Common myeloid progenitor, CD34-positive (primary cell): ENCODE results near the gene CALCOCO1.

ENCODE experiments used
- CTCF ChIA-PET: fragments of 350-600 bp; sonication (Branson Sonifier 250); formaldehyde crosslinking; loops from one replicate; lab custom pipeline; 2021; ENCODE audit warnings: antibody characterized with exemption; lab: Charles Lee
- POLR2A ChIA-PET: fragments of 350-600 bp; sonication (Branson Sonifier 250); formaldehyde crosslinking; loops from one replicate; lab custom pipeline; 2021; ENCODE audit warnings: antibody characterized with exemption; lab: Charles Lee
- DNase-seq, 3 donors: peaks; one replicate each; pipeline versions ENCODE4 v3.0.0 to v3.0.0-alpha.2; 2013
- H3K27ac ChIP-seq, 2 experiments: 1 replicate in 1 of 2; 2 replicates in 1 of 2; pipeline ENCODE4 v1.7.0; 2013; ENCODE audit warnings: inconsistent platforms in 2 of 2, low read length in 2 of 2, mild to moderate bottlenecking in 2 of 2, low read depth in 1 of 2, moderate library complexity in 1 of 2; ENCODE audit not compliant: severe bottlenecking in 2 of 2, insufficient read depth in 1 of 2, poor library complexity in 1 of 2
- H3K27me3 ChIP-seq, 5 experiments: replicated peaks in 2 of 5; 1 replicate in 3 of 5; 2 replicates in 2 of 5; pipeline versions ENCODE4 v1.6.1 to v1.7.0; 2013; ENCODE audit warnings: low read length in 4 of 5, mild to moderate bottlenecking in 2 of 5, moderate library complexity in 2 of 5, inconsistent platforms in 1 of 5; ENCODE audit not compliant: insufficient read depth in 5 of 5, control insufficient read depth in 4 of 5
- H3K36me3 ChIP-seq, 4 experiments: 1 replicate in 2 of 4; 2 replicates in 2 of 4; pipeline versions ENCODE4 v1.6.1 to v1.7.0; 2013; ENCODE audit warnings: low read length in 3 of 4, control low read depth in 1 of 4, mild to moderate bottlenecking in 1 of 4; ENCODE audit not compliant: control insufficient read depth in 4 of 4, insufficient read depth in 4 of 4
- H3K4me1 ChIP-seq, 4 experiments: 1 replicate in 3 of 4; 2 replicates in 1 of 4; pipeline versions ENCODE4 v1.6.1 to v1.7.1; 2013; ENCODE audit warnings: low read length in 3 of 4, mild to moderate bottlenecking in 3 of 4, control low read depth in 1 of 4, inconsistent platforms in 1 of 4, moderate library complexity in 1 of 4; ENCODE audit not compliant: control insufficient read depth in 4 of 4, insufficient read depth in 4 of 4; ENCODE audit errors: control extremely low read depth in 1 of 4
- H3K4me3 ChIP-seq, 7 experiments: 1 replicate in 4 of 7; 2 replicates in 3 of 7; pipeline versions ENCODE4 v1.5.1 to v1.7.0; 2013; ENCODE audit warnings: mild to moderate bottlenecking in 7 of 7, low read length in 6 of 7, moderate library complexity in 6 of 7, inconsistent platforms in 2 of 7, low read depth in 2 of 7, control low read depth in 1 of 7; ENCODE audit not compliant: insufficient read depth in 4 of 7, control insufficient read depth in 1 of 7; ENCODE audit errors: extremely low read depth in 1 of 7
- H3K9me3 ChIP-seq, 5 experiments: 1 replicate in 4 of 5; 2 replicates in 1 of 5; pipeline versions ENCODE4 v1.6.1 to v1.7.1; 2013; ENCODE audit warnings: low read length in 4 of 5, mild to moderate bottlenecking in 2 of 5, inconsistent platforms in 1 of 5, low read depth in 1 of 5, moderate library complexity in 1 of 5; ENCODE audit not compliant: control insufficient read depth in 4 of 5, insufficient read depth in 2 of 5; ENCODE audit errors: control extremely low read depth in 1 of 5
- WGBS: methylation state at CpG from one replicate; pipeline ENCODE4 v1.1.5; 2013; ENCODE audit not compliant: insufficient coverage; 5-methylcytosine and 5-hydroxymethylcytosine counted together

Gene CALCOCO1

DNA sequence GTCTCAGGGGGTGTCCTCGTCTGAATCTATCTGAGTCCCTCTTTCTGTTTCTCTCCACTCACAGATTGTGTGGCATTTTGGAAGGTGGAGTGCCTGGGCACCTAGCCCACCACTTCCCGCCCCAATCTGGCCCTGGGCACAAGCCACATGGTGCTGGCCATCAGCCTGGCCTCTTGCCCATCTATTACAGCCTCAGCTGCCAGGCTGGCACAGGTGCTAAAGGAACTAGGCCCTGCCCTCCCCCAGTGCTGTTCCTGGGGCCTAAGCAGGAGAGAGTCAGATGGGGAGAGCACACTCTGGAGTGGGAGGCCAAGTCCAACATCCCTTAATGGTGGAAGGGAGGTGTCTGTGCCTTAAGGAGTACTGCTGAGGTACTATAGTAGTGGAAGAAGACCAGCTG is 8.3 kb upstream of the CALCOCO1 start:
- no peaks in the 10 kb centered on the region for H3K9me3 ChIP-seq
- no peak for DNase-seq
- CTCF ChIA-PET: interaction anchor here (1.0 to 10.2 kb wide), 5 partner anchors 9 to 60 kb away, joined by 3 to 148 read pairs (median 4); partner anchors contain the start of gene ATP5MC2

GRCh38 chr12:53734425-53734824 is 7.2 kb upstream of the CALCOCO1 start:
- CTCF ChIA-PET: interaction anchor here (1.0 to 10.2 kb wide), 3 partner anchors 10 to 59 kb away, joined by 4 to 148 read pairs (median 5); partner anchors contain the start of gene ATP5MC2
- Histone ChIP-seq H3K27ac (no peak overlapping the region), H3K36me3 (no peaks in the 10 kb centered on the region), H3K9me3 (no peaks in the 10 kb centered on the region), H3K27me3 (peaks cover 0 to 62% (median 20%) of the 10 kb centered on the region in 5 experiments), H3K4me3 (no peak overlapping the region), H3K4me1 (peaks cover 0 to 22% (median 10%) of the 10 kb centered on the region in 4 experiments)
- WGBS: no CpG with 5 or more reads among the region's 9 CpGs
- no peak for DNase-seq
- POLR2A ChIA-PET: interaction anchor here (0.6 kb wide), 1 partner anchor 11 kb away, joined by 3 read pairs; no protein-coding TSS in a partner anchor

More for the DNA sequence above, 8.3 kb upstream of the CALCOCO1 start:
- H3K4me3 ChIP-seq: no peak overlapping the region
- no peak overlapping the region for H3K27ac ChIP-seq
- POLR2A ChIA-PET: no interaction called here
- peaks cover 6 to 73% (median 28%) of the 10 kb centered on the region in 5 experiments for H3K27me3 ChIP-seq
- WGBS: 80% methylated on average over 1 of the region's 2 CpGs
- no peaks in the 10 kb centered on the region for H3K36me3 ChIP-seq
- H3K4me1 ChIP-seq: peaks cover 0 to 28% (median 13%) of the 10 kb centered on the region in 4 experiments

- WGBS: 2% methylated on average over 5 of the region's 5 CpGs
- peak in 2 of 3 donors; percentile 44 to 55 for DNase-seq
- CTCF ChIA-PET: interaction anchor here (0.8 to 10.2 kb wide), 4 partner anchors 11 to 35 kb away, joined by 3 to 148 read pairs (median 6); no protein-coding TSS in a partner anchor
- Histone ChIP-seq H3K27ac (no peak overlapping the region), H3K9me3 (no peaks in the 10 kb centered on the region), H3K36me3 (no peaks in the 10 kb centered on the region), H3K4me3 (no peak overlapping the region), H3K4me1 (peaks cover 0 to 16% (median 7%) of the 10 kb centered on the region in 4 experiments), H3K27me3 (peaks cover 0 to 56% (median 13%) of the 10 kb centered on the region in 5 experiments)
- POLR2A ChIA-PET: interaction anchor here (0.6 kb wide), 1 partner anchor 10 kb away, joined by 3 read pairs; no protein-coding TSS in a partner anchor
Observed at GRCh38 chr12:53733807-53734200, 6.6 kb upstream of the CALCOCO1 start.

DNA sequence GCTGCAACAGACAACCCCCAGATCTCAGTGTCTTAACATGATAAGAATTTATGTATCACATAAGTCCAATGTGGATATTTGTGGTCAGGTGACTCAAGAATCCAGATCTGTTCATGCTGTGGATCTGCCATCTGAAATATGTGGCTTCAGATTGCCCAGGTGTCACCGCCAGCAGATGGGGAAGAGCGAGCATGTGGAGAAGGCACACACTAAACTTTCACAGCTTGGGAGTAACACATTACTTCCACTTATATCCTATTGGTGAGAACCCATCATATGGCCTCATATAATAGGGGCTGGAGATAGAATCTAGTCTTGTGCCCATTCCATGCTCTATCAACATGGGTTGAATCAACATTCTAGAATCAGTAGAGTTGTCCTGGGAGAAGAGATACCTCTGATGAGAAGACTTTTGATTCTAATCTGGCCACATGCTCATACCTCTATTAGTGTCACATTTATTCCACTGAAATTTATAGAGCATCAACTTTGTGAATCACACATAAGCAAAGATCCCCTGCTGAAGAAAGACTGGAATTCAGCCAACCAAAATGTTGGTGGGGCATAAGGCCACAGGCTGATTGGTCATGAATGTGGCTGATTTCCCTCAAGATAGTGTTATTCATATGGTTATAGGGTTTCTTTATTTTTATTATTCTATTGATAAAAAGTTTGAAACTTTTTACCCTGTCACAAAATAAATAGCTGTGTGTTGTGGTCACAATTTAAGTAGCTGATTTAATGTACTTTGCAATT is 6.0 kb upstream of the CALCOCO1 start:
- Histone ChIP-seq H3K27ac (no peak overlapping the region), H3K4me1 (peaks cover 0 to 10% (median 5%) of the 10 kb centered on the region in 4 experiments), H3K4me3 (no peak overlapping the region), H3K9me3 (no peaks in the 10 kb centered on the region), H3K36me3 (no peaks in the 10 kb centered on the region), H3K27me3 (peaks cover 0 to 50% (median 12%) of the 10 kb centered on the region in 5 experiments)
- ChIA-PET CTCF (interaction anchor here (0.8 to 10.2 kb wide), 4 partner anchors 11 to 34 kb away, joined by 3 to 148 read pairs (median 6); no protein-coding TSS in a partner anchor), POLR2A (no interaction called here)
- WGBS: no CpG with 5 or more reads among the region's 2 CpGs
- DNase-seq: no peak

DNA sequence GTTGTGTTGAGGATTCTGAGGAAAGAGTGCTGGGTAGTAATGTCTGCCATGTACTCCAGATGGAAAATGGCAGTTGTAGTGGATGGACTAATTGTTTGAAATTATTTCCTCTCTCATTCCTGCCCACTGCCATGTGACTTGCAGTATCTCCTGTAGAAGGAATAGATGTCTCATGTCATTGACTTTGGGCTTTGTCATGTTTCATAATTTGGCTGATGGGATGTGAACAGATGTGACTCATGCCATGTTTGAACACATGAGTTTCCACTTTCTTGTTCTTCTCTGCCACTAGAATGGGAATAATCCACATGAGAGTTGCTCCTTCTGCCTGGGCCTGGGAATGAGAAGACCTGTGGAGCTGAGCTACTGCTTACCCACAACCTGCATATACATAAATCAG is 2.4 kb upstream of the CALCOCO1 start:
- no peaks in the 10 kb centered on the region for H3K9me3 ChIP-seq
- no peak overlapping the region for H3K4me3 ChIP-seq
- DNase-seq: no peak
- POLR2A ChIA-PET: no interaction called here
- H3K4me1 ChIP-seq: peaks cover 6 to 26% (median 17%) of the 10 kb centered on the region in 4 experiments
- peaks cover 0 to 6% (median 2%) of the 10 kb centered on the region in 4 experiments for H3K36me3 ChIP-seq
- H3K27ac ChIP-seq: no peak overlapping the region
- peaks cover 0 to 15% (median 3%) of the 10 kb centered on the region in 5 experiments for H3K27me3 ChIP-seq
- CTCF ChIA-PET: interaction anchor here (1.4 to 10.2 kb wide), 4 partner anchors 12 to 31 kb away, joined by 4 to 148 read pairs (median 4); no protein-coding TSS in a partner anchor

GRCh38 chr12:53728206-53728605 is 954 bp upstream of the CALCOCO1 start:
- Histone ChIP-seq H3K36me3 (peaks cover 4 to 20% (median 9%) of the 10 kb centered on the region in 4 experiments), H3K27me3 (peaks cover 0 to 12% (median 3%) of the 10 kb centered on the region in 5 experiments), H3K4me3 (peak overlapping the region in 4 of 7 experiments; percentile 86 to 99 (median 88)), H3K9me3 (no peaks in the 10 kb centered on the region), H3K4me1 (peaks cover 6 to 18% (median 13%) of the 10 kb centered on the region in 4 experiments), H3K27ac (no peak overlapping the region)
- CTCF ChIA-PET: interaction anchor here (0.5 to 4.1 kb wide), 5 partner anchors 9 to 29 kb away, joined by 3 to 48 read pairs (median 3); no protein-coding TSS in a partner anchor
- no peak for DNase-seq
- WGBS: 97% methylated on average over 5 of the region's 7 CpGs
- POLR2A ChIA-PET: interaction anchor here (0.6 kb wide), 2 partner anchors 33 to 115 kb away, joined by 3 read pairs; no protein-coding TSS in a partner anchor
